Epidermal melanocyte (primary cell): ENCODE results near the gene HCN1.
"Not testable (repeated sequence)": the region's sequence is repeated elsewhere in the genome, so short reads cannot be mapped to it uniquely, and the experiment has no call there.

Experiments
- DNase-seq: peaks from one replicate; pipeline ENCODE4 v3.0.0; 2011; ENCODE audit warnings: low spot score; ENCODE audit not compliant: insufficient read length

Gene HCN1

GRCh38 chr5:45617859-45618416, 78.2 kb downstream of the HCN1 start:
- DNase-seq, result no peak

GRCh38 chr5:45609661-45610060, 86.5 kb downstream of the HCN1 start:
- no peak for DNase-seq

- no peak for DNase-seq
Observed at GRCh38 chr5:45604092-45604491, 92.1 kb downstream of the HCN1 start.

- DNase-seq, result no peak
Observed at GRCh38 chr5:45601424-45601823, 94.8 kb downstream of the HCN1 start.

GRCh38 chr5:45596320-45596719, 99.9 kb downstream of the HCN1 start:
- DNase-seq, result no peak

- not testable (repeated sequence) for DNase-seq
Observed at GRCh38 chr5:45586001-45586400, 110.2 kb downstream of the HCN1 start.

- DNase-seq, result no peak
Observed at GRCh38 chr5:45578270-45578669, 117.9 kb downstream of the HCN1 start.

- DNase-seq, result no peak
Observed at GRCh38 chr5:45568813-45569212, 127.4 kb downstream of the HCN1 start.

- DNase-seq, result no peak
Observed at GRCh38 chr5:45542421-45542820, 153.8 kb downstream of the HCN1 start.

- DNase-seq, result no peak
Observed at GRCh38 chr5:45533663-45534062, 162.5 kb downstream of the HCN1 start.

- no peak for DNase-seq
Observed at GRCh38 chr5:45532826-45533624, 163.2 kb downstream of the HCN1 start.

- no peak for DNase-seq
Observed at GRCh38 chr5:45521067-45521466, 175.1 kb downstream of the HCN1 start.

- DNase-seq, result no peak
Observed at GRCh38 chr5:45512521-45512920, 183.7 kb downstream of the HCN1 start.

- DNase-seq, result no peak
Observed at GRCh38 chr5:45509371-45509770, 186.8 kb downstream of the HCN1 start.

- DNase-seq, result no peak
Observed at GRCh38 chr5:45508135-45508534, 188.0 kb downstream of the HCN1 start.

GRCh38 chr5:45507178-45507577, 189.0 kb downstream of the HCN1 start:
- DNase-seq, result no peak

GRCh38 chr5:45499006-45499405, 197.2 kb downstream of the HCN1 start:
- not testable (repeated sequence) for DNase-seq

- DNase-seq, result no peak
Observed at GRCh38 chr5:45491368-45491767, 204.8 kb downstream of the HCN1 start.

GRCh38 chr5:45484781-45485180, 211.4 kb downstream of the HCN1 start:
- DNase-seq, result no peak

- peak; percentile 18 for DNase-seq
Observed at GRCh38 chr5:45454114-45454513, 242.1 kb downstream of the HCN1 start.

GRCh38 chr5:45444856-45445255, 251.3 kb downstream of the HCN1 start:
- not testable (repeated sequence) for DNase-seq

- no peak for DNase-seq
Observed at GRCh38 chr5:45440466-45440865, 255.7 kb downstream of the HCN1 start.

- DNase-seq, result no peak
Observed at GRCh38 chr5:45437752-45438151, 258.4 kb downstream of the HCN1 start.
